Motor neuron (in vitro differentiated cells): ENCODE measurements around the gene CHRNE. TPM values are rescaled to one million over a fixed set of nuclear protein-coding genes. Genes with fewer than 3 reads are reported as not detected.
A peak's percentile ranks its signal among the peaks of the same experiment; 100 is the strongest.
"Not testable (repeated sequence)": the region's sequence is repeated elsewhere in the genome, so short reads cannot be mapped to it uniquely, and the experiment has no call there.

Experiments
- ATAC-seq, 8 experiments: fragments of 200-7000 bp; cut with Tn5 transposase; replicated peaks in 6 of 8; 2 replicates each; pipeline ENCODE4 v1.8.0; 2021; ENCODE audit warnings: mild to moderate bottlenecking in 8 of 8, moderate library complexity in 8 of 8
- H3K27ac ChIP-seq, 2 donors: fragments of 250-450 bp; sonication (Bioruptor Pico); 2 replicates each; pipeline ENCODE4 v1.9.0; 2021; ENCODE audit warnings: antibody characterized with exemption in 2 of 2, mild to moderate bottlenecking in 2 of 2, moderate library complexity in 1 of 2
- H3K4me1 ChIP-seq, 2 donors: fragments of 250-450 bp; sonication (Bioruptor Pico); replicated peaks in 1 of 2; 2 replicates each; pipeline ENCODE4 v1.6.1; 2021; ENCODE audit warnings: antibody characterized with exemption in 2 of 2, mild to moderate bottlenecking in 2 of 2, moderate library complexity in 1 of 2
- H3K4me3 ChIP-seq, 5 donors: fragments of 250-450 bp; sonication (Bioruptor Pico); 2 replicates each; pipeline ENCODE4 v1.9.0; 2021; ENCODE audit warnings: antibody characterized with exemption in 5 of 5, mild to moderate bottlenecking in 5 of 5, moderate library complexity in 4 of 5
- WGBS, 10 experiments: fragments of 450-650 bp; shearing (Covaris generic); methylation state at CpG; one replicate each; pipeline ENCODE4 v1.0.0; 2022; 5-methylcytosine and 5-hydroxymethylcytosine counted together
- in situ Hi-C, 9 experiments: fragments of 400-800 bp; cut with MboI; loops; one replicate each; pipeline ENCODE4 v1.15.0; 2021; ENCODE audit warnings: low sequenced_read_pairs in 9 of 9, low pct_unique_long_range_greater_than_20kb in 2 of 9; ENCODE audit not compliant: unreplicated experiment in 9 of 9
- total RNA-seq, 8 experiments: library from RNA; unstranded; fragments of 300-600 nt; gene quantifications; 2 replicates each; pipeline versions ENCODE4 v1.2.3 to v1.2.4, GENCODE V29; 2022

CHRNE gene
- total RNA-seq, 8 experiments from 2014 or later = 0.21 to 2.3 (median 0.57) TPM

DNA sequence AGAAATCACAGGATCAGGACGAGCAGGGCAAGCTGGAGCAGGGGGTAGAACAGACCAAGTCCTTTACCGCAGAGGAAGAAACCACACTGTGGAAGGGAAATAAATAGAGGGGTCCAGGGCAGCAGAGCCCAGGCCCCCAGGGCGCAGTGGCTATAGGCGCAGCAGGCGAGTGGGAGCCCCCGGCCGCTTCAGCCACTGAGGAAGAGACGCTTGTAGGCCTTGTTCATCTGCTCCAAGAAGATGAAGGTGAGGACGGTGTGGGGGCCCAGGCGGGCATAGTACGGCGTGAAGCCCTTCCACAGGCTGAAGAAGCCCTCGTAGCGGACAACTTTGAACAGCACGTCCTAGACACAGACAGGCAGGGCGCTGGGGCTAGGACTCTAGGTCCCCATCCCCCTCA is 34.7 kb upstream of the CHRNE start:
- no peak for ATAC-seq
- 0 to 100% (median 98%) methylated on average over 1 to 10 of the region's 16 CpGs; no CpG with 5 or more reads in 6 of the 10 experiments for WGBS, 10 experiments
- H3K4me1 ChIP-seq = peaks cover 14 to 16% of the 10 kb centered on the region in 2 donors
- in situ Hi-C loops = no loop called here
- no peak overlapping the region for H3K4me3 ChIP-seq
- H3K27ac ChIP-seq = no peak overlapping the region

DNA sequence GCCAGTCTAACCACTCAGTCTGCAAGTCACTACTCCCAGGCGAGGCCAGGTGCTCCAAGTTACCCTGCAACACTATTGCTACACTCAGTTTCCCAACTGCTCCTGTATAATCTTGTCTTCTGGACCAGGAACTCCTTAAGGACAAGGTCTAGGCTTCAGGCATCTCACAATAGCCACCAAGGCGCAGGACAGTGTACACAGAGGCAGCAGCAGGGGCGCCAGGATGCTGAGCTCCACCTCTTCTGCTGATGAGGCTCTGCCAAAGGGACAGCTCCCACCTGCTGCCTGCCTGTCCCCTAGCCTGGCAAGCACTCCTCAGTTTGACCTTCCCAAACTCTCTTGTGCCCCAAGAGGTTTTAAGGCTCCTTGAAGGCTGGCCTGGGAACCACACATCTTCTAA is 33.5 kb upstream of the CHRNE start:
- H3K4me1 ChIP-seq = peaks cover 10 to 13% of the 10 kb centered on the region in 2 donors
- no peak for ATAC-seq
- WGBS, 10 experiments = 20 to 100% (median 100%) methylated on average over 1 to 2 of the region's 3 CpGs; no CpG with 5 or more reads in 5 of the 10 experiments
- in situ Hi-C loops = no loop called here
- H3K27ac ChIP-seq = no peak overlapping the region
- H3K4me3 ChIP-seq = no peak overlapping the region

DNA sequence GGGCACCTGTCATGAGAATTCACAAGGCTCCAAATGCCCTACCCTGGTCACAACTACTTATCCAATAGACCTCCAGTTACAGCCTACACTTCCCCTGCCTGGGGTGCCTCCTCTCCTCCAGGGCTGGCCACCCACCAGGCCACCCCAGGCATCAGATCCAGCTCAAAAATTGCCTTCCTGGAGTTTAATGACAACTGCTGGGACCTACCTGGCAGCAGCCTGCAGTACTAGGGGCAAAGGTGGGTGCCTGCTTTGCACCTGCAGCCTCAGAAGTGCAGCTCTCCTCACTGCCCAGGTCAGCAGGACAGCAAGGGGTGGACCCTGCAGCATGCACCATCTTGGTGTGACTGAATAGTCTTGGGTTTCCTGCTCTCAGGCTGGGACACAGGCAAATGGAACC is 32.8 kb upstream of the CHRNE start:
- Histone ChIP-seq H3K27ac (no peak overlapping the region), H3K4me3 (no peak overlapping the region), H3K4me1 (peaks cover 6 to 8% of the 10 kb centered on the region in 2 donors)
- ATAC-seq = no peak
- in situ Hi-C loops = no loop called here

DNA sequence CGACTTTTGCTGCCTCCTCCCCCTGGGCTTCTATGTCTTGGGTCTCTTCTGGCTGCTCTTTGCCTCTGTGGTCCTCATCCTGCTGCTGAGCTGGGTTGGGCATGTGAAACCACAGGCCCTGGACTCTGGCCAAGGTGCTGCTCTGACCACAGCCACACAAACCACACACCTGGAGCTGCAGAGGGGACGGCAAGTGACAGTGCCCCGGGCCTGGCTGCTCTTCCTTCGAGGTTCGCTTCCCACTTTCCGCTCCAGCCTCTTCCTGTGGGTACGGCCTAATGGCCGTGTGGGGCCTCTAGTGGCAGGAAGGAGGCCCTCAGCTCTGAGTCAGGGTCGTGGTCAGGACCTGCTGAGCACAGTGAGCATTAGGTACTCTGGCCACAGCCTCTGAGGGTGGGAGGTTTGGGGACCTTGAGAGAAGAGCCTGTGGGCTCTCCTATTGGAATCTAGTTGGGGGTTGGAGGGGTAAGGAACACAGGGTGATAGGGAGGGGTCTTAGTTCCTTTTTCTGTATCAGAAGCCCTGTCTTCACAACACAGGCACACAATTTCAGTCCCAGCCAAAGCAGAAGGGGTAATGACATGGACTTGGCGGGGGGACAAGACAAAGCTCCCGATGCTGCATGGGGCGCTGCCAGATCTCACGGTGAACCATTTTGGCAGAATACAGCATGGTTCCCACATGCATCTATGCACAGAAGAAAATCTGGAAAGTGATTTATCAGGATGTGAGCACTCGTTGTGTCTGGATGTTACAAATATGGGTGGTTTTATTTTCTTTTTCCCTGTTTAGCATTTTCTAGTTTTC is 31.5 kb upstream of the CHRNE start:
- 8 to 100% (median 56%) methylated on average over 1 to 4 of the region's 14 CpGs; no CpG with 5 or more reads in 2 of the 10 experiments for WGBS, 10 experiments
- H3K27ac ChIP-seq = no peak overlapping the region
- H3K4me1 ChIP-seq = peaks cover 6 to 8% of the 10 kb centered on the region in 2 donors
- ATAC-seq = peak in 3 of 8 experiments; percentile 48 to 76 (median 52)
- in situ Hi-C loops = no loop called here
- no peak overlapping the region for H3K4me3 ChIP-seq

DNA sequence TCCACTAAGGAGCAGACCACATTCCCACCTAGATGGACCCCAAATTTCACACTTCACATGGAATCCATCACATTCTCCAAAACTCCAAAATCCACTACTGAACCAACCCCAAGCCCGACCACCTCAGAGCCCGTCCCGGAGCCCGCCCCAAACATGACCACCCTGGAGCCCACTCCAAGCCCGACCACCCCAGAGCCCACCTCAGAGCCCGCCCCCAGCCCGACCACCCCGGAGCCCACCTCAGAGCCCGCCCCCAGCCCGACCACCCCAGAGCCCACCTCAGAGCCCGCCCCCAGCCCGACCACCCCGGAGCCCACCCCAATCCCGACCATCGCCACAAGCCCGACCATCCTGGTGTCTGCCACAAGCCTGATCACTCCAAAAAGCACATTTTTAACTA is 30.7 kb upstream of the CHRNE start:
- H3K4me1 ChIP-seq = peaks cover 3 to 4% of the 10 kb centered on the region in 2 donors
- H3K27ac ChIP-seq = no peak overlapping the region
- no CpG with 5 or more reads among the region's 16 CpGs for WGBS, 10 experiments
- in situ Hi-C loops = no loop called here
- H3K4me3 ChIP-seq = no peak overlapping the region
- no peak for ATAC-seq

DNA sequence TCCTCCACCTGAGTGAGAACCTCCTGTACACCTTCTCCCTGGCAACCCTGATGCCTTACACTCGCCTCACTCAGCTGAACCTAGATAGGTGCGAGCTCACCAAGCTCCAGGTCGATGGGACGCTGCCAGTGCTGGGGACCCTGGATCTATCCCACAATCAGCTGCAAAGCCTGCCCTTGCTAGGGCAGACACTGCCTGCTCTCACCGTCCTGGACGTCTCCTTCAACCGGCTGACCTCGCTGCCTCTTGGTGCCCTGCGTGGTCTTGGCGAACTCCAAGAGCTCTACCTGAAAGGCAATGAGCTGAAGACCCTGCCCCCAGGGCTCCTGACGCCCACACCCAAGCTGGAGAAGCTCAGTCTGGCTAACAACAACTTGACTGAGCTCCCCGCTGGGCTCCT is 29.9 kb upstream of the CHRNE start:
- in situ Hi-C loops = no loop called here
- H3K4me1 ChIP-seq = no peaks in the 10 kb centered on the region
- H3K4me3 ChIP-seq = no peak overlapping the region
- no peak overlapping the region for H3K27ac ChIP-seq
- WGBS, 10 experiments = 80 to 90% (median 83%) methylated on average over 1 to 8 of the region's 12 CpGs; no CpG with 5 or more reads in 5 of the 10 experiments
- no peak for ATAC-seq

DNA sequence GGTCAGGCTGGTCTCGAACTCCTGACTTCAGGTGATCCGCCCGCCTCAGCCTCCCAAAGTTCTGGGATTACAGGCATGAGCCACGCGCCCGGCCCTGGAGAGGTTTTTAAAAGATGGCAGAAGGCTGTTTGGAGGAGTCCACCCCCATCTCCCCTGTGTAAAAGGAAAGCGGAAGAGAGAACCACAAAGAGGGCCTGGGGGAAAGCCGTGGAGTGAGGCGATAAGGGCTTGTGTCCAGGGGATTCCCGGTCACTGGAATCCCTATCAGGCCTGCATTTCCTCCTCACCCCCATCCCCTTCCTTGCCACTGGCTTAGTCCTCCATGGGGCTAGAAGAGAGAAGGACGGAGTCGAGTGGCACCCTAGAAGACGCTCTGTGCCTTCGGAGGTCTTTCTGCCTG is 29.1 kb upstream of the CHRNE start, which contains the start of gene GP1BA:
Gene GP1BA, plus strand, starts transcription at position 315 of the 400 bp plus-strand sequence. CDS start 328 bp downstream, outside the sequence.
- 88 to 100% (median 93%) methylated on average over 1 to 6 of the region's 14 CpGs; no CpG with 5 or more reads in 5 of the 10 experiments for WGBS, 10 experiments
- Histone ChIP-seq H3K4me1 (peaks cover 0 to 2% of the 10 kb centered on the region in 2 donors), H3K27ac (no peak within 1 kb of the TSS), H3K4me3 (no peak within 1 kb of the TSS)
- in situ Hi-C loops = no loop called here
- no peak for ATAC-seq

DNA sequence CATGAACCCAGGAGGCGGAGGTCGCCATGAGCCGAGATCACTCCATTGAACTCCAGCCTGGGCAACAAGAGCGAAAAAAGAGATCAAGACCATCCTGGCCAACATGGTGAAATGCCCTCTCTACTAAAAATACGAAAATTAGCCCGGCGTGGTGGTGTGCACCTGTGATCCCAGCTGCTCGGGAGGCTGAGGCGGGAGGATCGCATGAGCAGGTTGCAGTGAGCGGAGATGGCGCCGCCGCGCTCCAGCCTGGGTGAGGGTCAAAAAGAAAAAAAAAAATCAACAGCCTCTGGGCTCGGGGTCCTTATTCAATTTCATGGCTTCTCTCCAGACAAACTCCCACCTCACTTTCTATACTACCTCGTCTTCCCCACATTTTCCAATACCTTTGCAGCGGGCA is 26.0 kb upstream of the CHRNE start:
- WGBS, 10 experiments = 79 to 100% (median 96%) methylated on average over 2 to 10 of the region's 18 CpGs; no CpG with 5 or more reads in 2 of the 10 experiments
- no peak for ATAC-seq
- no peak overlapping the region for H3K27ac ChIP-seq
- peaks cover 0 to 3% of the 10 kb centered on the region in 2 donors for H3K4me1 ChIP-seq
- no peak overlapping the region for H3K4me3 ChIP-seq
- in situ Hi-C loops = no loop called here

DNA sequence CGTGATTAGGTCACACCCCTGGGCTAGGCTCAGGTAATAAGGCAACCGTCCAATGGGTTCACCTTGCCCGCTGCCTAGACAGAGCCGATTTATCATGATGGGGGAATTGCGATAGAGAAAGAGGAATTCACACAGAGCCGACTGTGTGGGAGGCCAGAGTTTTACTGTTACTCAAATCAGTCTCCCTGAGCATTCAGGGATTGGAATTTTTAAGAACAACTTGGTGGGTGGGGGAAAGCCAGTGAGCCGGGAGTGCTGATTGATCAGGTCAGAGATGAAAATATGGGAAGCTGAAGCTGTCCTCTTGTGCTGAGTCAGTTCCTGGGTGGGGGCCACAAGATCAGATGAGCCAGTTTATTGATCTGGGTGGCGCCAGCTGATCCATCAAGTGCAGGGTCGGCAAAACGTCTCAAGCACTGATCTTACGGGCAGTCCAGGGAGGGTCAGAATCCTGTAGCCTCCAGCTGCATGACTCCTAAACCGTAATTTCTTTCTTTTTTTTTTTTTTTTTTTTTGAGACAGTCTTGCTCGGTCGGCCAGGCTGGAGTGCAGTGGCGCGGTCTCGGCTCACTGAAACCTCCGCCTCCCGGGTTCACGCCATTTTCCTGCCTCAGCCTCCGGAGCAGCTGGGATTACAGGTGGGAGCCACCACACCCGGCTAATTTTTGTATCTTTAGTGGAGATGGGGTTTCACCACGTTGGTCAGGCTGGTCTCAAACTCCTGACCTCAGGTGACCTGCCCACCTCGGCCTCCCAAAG is 23.9 kb upstream of the CHRNE start:
- H3K27ac ChIP-seq, H3K4me3 ChIP-seq, in situ Hi-C loops, H3K4me1 ChIP-seq: not testable (repeated sequence)
- 54 to 94% (median 78%) methylated on average over 5 to 15 of the region's 24 CpGs; no CpG with 5 or more reads in 3 of the 10 experiments for WGBS, 10 experiments
- ATAC-seq = peak in 3 of 8 experiments; percentile 41 to 60 (median 47)

DNA sequence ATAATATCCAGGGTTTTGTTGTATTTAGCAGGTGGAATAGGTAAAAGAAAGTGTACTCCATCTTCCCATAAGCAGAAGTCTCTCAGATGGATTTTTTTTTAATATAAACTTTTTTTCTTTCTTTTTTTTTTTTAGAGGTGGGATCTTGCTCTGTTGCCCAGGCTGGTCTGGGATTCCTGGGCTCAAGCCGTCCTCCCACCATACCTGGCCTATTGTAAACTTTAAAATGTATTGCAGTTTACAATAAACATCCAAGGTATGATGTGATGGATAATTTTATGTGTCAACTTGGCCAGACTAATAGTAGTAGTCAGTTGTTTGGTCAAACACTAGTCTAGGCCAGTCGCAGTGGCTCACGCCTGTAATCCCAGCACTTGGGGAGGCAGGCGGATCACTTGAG is 18.4 kb upstream of the CHRNE start:
- in situ Hi-C loops = loop anchor here in 2 of 9 experiments (25.0 kb wide), 1 partner anchor 141 kb away; no protein-coding TSS in a partner anchor
- Histone ChIP-seq H3K4me3 (no peak overlapping the region), H3K4me1 (no peaks in the 10 kb centered on the region), H3K27ac (no peak overlapping the region)
- no peak for ATAC-seq
- WGBS, 10 experiments = 77 to 100% (median 85%) methylated on average over 1 to 4 of the region's 4 CpGs; no CpG with 5 or more reads in 3 of the 10 experiments

DNA sequence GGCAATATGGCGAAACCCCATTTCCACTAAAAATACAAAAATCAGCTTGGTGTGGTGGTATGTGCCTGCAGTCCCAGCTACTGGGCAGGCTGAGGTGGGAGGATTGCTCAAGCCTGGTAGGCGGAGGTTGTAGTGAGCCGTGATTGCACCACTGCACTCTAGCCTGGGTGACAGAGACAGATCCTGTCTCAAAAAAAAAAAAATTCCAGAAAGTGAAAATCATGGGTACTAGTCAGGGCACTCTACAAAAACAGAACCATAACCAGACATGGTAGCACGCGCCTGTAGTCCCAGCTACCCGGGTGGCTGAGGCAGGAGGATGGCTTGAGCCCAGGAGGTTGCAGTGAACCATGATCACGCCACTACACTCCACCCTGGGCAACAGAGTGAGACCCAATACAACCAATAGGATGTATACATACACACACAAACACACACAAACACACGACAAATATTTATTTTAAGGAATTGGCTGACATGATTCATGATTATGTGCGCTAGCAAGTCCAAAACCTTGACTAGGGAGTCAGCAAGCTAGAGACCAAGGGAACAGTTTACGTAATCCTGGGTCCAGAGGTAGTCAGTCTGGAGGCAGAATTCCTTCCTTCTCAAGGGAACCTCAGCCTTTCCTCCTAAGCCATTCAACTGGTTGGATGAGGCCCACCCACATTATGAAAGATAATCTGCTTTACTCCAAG is 17.6 kb upstream of the CHRNE start:
- H3K27ac ChIP-seq = no peak overlapping the region
- peak in 2 of 8 experiments; percentile 31 to 48 for ATAC-seq
- H3K4me1 ChIP-seq = no peaks in the 10 kb centered on the region
- H3K4me3 ChIP-seq = no peak overlapping the region
- in situ Hi-C loops = loop anchor here in 2 of 9 experiments (25.0 kb wide), 1 partner anchor 142 kb away; no protein-coding TSS in a partner anchor
- WGBS, 10 experiments = 60 to 100% (median 81%) methylated on average over 1 to 8 of the region's 10 CpGs

DNA sequence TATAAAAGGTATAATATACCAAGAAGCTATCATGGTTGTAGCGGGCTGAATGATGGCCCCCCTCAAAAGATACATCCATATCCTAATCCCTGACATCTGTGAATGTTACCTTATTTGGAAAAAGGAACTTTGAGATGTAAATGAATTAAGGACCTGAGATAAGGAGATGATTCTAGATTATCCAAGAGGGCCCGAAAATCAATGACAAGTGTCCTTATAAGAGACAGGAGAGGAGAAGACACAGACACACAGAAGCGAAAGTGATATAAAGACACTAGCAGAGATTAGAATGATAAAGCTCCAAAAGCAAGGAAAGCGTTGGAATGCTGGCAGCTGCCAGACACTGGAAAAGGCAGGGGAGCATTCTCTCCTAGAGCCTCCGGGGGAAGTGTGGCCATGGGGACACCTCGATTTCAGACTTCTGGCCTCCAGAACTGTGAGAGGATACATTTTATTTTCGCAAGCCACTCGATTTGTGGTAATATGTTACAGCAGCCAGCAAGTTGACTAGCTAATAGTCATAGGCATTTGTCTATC is 16.7 kb upstream of the CHRNE start:
- Histone ChIP-seq H3K4me3 (no peak overlapping the region), H3K4me1 (no peaks in the 10 kb centered on the region), H3K27ac (no peak overlapping the region)
- no peak for ATAC-seq
- WGBS, 10 experiments = 41 to 86% (median 71%) methylated on average over 3 to 7 of the region's 8 CpGs
- in situ Hi-C loops = loop anchor here in 2 of 9 experiments (25.0 kb wide), 1 partner anchor 143 kb away; no protein-coding TSS in a partner anchor
